Frontal cortex (tissue), 4 donors: ENCODE measurements around the gene PKP2. TPM values are rescaled to one million over a fixed set of nuclear protein-coding genes. Genes with fewer than 3 reads are reported as not detected.
"Not testable (repeated sequence)": the region's sequence is repeated elsewhere in the genome, so short reads cannot be mapped to it uniquely, and the experiment has no call there.

Source experiments
- DNase-seq, 2 donors: peaks; one replicate each; pipeline ENCODE4 v3.0.0; 2012; ENCODE audit warnings: low spot score in 2 of 2
- FAIRE-seq: peaks from 2 replicates; lab custom pipeline; 2012; peaks lifted over from hg19 to GRCh38; lab: Jason Lieb, UNC
- total RNA-seq: library from RNA; depleted of rRNA; stranded (reverse); fragments of >200 nt; gene quantifications from one replicate; pipeline ENCODE4 v1.2.3, GENCODE V29; 2014
- donor health status: control.
- donor health status: control.
- donor health status: control.

Gene PKP2
- total RNA-seq, 1 donor from 2014 or later = 7.3 TPM

DNA sequence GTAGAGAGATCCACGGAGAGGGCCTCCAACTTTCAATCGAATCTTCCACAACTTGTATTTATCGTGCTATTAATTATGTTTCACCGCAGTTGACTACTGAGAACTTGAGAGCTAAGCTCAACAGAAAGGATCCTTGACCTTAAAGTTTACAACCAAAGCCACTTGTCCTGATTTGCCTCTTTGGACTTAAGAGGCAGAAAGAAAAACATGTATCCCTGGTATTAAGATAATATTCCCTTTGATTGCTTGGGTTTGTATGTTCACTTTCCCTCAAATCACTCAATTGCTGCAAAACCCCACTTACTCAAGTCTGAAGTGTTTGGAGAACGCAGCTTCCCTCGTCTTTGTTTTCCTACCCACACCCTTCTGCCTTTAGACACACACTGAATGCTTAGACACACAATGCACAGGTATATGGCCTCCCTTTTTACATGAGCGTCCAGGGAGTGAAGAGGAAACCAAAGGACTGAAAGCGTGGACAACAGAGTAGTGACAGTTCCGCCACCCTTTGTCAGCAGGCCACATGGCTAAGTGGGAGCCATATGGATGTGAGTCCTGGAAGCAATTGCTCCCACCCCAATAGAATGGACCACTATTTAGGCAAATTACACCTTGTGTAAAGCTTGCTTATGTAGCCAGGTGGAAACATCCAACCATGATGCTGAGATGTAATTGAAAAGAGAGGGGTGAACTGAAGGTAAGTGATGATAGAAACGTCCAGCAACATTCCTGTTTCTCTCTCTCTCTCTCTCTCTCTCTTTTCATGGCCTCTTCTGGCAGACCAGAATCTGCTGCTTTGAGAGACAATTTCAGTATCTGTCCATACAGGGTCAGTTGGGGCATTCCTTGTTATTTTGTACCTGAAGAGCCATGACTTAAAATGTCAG lies 1.4 kb upstream of the PKP2 start:
- FAIRE-seq = no peak
- no peak for DNase-seq

DNA sequence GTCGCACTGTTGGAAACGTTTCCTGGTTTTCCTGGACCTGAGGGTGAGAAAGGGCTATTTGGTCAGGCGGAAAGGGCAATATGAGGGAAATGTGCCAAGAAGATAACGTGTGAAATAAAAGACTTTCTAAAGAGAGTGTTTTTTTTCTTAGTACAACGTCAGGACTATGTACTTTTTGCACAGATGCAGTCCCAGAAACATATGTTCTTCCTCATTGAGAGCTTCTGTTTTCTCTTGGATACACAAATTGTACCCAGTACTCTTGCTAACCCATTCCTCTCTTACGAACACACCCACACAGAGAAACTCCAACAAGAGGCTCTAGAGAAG lies 669 bp upstream of the PKP2 start:
- DNase-seq (no peak), FAIRE-seq (no peak)

DNA sequence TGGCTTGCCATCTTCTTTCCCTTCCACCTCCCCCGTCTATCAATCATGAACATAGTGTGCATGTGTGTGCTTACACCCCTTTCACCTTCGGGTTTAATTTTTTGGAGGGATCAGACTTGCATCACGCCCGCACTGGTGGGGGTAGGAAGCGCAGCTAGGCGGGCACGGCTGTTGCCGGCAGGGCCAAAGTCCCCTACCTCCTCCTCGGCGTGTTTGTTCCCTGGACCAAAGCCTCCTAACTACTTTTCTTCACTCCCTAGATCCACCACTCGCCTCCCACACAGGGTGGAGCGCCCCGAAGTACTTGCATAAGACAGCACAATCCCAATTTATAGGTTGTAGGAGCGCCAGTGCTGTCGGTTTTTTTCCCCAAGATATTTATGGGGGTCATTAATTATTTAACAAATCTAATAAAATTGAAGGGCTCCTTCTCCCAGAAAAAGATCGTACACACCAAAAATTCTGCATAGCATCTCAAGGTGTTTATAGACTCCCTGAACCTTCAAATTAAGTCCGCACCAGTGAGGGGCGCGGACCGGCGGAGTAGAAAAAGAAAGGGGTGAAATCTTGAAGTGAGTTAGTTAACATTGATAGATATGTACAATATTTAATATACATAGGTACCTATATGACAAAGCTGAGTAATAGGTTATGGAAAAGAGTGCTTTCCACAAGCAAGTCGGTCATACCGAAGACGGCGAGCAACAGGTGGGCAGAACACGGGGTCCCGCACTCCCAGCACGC lies 717 bp downstream of the PKP2 start:
- DNase-seq = no peak
- no peak for FAIRE-seq

DNA sequence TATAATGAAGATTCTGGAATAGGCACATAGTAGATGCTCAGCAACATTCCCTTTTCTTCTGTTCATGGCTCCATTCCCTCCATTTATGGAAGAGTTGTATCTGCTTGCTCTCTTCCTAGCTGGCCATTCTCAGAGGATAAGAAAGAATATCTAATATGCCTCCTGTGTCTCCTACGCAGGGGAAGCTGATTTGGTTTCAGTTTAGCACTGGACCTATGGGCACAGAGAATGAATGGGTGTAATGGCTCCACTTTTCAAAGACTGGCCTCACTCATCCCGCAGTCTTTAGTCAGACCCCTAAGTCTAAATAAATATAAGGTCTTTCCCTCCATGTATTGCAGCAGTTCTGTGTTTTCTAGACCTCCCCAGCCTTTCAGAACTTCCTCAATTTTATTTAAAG lies 2.0 kb downstream of the PKP2 start:
- FAIRE-seq = no peak

DNA sequence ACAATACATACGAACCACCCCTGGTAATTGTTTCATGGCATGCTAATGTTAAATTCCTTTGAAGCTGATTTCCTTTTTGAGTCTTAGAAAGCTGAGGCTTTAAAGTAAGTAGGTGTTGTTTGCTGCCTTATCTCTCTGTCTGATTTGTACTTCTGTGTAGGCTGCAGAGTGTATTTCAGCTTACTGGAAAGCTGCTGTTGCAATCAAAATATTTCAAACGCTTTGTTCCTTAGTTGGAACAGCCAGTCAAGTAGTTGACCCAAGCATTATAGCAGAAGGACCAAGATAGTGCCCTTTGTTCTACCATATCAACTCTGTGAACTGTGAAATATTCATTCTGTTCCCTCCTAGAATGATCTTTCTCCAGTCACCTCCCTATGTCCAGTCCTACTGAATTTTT lies 3.1 kb downstream of the PKP2 start:
- no peak for DNase-seq
- FAIRE-seq = no peak

More for the DNA sequence above, 2.0 kb downstream of the PKP2 start:
- no peak for DNase-seq

DNA sequence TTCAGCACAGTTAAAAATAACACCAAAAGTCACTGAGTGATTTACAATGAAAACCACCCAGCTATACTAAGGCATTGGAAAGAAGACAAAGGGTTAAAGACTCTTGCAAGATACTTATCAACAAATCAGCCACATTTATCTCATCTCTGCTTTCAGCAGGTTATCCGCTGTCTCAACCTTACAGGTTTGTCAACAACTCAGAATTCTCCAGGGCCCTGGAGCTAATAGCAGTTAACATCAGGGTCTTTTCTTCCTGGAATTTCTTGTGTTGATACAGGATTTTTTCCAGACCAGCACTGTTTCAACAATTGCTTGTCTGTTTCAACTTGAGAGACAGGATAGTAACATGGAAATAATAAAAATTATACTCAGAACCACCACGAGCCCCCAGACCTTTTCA lies 3.5 kb downstream of the PKP2 start:
- DNase-seq (no peak), FAIRE-seq (no peak)

DNA sequence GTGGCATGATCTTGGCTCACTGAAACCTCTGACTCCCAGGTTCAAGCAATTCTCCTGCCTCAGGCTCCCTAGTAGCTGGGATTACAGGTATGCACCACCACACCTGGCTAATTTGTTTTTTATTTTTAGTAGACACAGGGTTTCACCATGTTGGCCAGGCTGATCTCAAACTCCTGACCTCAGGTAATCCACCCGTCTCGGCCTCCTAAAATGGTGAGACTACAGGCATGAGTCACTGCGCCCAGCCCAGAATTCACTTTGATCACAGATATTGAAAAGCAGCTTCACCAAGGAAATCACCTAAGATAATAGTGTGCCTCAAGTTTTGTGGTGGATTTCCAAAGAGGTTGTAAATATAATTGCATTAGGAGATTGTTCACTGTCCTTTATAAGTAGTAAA lies 4.2 kb downstream of the PKP2 start:
- FAIRE-seq = not testable (repeated sequence)

DNA sequence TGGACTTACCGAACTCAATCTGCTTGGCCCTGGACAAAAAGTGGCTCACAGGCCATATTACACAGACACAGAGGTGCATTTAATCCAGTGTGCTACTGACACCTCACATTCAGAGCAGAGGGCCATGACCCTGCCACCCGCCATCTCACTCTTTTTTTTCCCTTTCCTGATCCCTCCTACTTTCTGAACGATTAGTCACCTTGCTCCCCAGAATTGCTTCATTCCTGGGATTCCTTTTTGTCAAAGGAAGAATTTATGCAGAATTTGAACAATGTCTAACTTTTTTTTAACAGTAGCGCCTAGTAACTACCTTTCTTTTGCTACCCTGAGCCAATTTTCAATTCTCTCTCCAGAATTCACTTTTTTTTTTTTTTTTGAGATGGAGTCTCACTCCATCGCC lies 4.6 kb downstream of the PKP2 start:
- DNase-seq = no peak
- FAIRE-seq = no peak

More for the DNA sequence above, 4.2 kb downstream of the PKP2 start:
- not testable (repeated sequence) for DNase-seq

DNA sequence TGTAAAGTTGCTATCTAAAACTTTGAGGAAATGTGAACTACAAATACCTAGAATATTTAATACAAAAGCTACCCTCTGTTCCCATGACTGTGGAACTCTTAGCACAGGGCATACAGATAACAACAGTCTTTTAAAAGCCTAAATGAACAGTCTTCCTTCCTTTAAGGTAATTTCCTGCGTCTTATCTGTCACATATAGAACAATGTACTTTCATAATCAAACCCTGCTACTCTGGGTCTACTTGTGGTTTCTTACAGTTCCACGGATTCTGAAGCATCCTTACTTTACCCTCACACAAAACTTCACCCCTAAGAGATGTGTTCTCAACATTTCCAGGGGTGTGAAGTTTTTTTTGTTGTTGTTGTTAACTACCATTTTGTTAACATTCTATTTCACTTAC lies 5.1 kb downstream of the PKP2 start:
- FAIRE-seq (no peak), DNase-seq (no peak)

DNA sequence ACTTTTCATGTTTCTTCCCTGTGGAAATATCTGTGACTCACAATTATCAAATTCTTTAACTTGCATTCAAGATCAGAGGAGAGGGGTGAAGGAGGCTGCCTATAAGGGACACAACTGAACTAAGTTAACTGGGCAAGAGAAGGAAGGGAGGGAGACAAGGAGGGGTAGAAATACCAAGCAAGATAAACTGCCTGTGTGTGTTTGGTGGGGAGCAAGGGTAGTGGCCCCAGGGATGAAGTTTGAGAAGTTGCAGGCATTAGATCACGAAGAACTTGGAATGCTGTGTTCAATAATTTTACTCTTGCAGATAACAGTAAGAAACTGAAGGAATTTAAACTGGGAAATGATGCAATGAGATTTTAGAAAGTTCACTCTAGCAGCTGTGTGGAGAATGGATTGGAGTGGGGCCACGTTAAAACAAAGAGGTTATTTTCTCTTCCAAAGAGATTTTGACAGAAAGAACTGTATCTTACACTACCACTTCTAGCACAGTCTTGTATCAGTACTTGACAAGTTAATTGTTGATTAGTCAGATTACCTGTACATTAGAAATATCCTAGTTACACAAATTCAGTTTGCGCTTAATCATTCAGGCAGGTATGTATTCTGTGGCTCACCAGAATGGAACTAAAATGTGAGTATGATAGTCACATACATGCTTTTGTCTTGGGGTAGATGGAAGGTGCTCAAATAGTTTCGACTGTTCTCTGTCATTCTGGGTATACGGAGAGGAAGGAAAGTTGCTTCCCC lies 7.4 kb downstream of the PKP2 start:
- FAIRE-seq (no peak), DNase-seq (no peak)

DNA sequence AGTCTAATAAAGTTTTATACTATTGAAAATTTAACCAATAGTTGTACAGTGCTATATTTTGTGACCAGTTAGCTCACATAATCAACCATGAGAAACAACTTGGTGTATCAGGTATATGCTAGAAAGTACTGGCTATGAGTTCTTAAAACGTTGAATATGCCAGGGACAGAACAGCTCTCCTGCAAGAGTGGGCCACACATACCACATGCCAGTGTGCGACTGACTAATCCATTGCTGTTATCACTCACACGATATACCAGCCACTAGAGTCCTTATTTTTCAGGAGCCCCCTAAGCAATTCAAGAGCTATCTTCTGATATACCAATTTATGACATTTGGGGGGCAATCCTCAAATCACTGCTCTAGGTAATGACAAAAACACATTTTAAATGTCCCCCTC lies 9.5 kb downstream of the PKP2 start:
- FAIRE-seq (no peak), DNase-seq (no peak)

DNA sequence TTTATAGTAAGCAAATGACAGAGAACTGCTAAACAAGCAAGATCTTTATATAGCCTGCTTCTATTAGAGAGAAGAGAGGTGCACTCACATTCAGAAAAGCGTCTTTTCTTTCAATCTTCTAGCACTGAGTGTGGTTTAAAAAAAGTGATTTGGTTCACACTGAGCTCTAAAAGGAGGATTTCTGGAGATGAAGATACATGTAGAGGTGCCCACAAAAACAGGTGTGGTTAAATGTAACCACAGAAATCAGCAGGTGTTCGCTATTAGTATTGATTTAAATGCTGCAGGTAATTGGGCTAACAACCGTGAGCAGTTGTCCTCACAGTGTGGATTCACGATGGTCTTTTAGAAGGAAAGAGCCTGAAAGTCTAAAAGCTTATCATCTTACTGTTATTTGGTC lies 10.7 kb downstream of the PKP2 start:
- no peak for DNase-seq
- FAIRE-seq = no peak

DNA sequence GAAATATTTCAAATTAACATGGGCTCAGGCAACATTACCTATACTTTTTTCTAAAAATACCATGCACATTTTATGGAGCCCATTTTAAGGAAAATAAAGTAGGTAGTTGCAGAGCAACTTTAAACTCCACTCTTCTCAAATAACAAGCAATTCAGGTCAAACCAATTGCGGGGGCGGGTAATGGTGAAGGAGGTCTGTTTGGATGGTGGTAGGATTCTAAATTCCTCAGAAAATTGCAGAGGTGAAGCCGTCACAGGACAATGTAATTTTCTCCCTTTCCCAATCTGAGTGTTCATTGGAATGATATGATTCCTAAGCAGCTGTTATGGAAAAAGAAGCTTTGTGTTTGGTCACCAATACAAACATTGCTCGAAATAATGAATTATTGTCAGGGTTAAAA lies 11.6 kb downstream of the PKP2 start:
- DNase-seq = no peak
- FAIRE-seq = no peak

DNA sequence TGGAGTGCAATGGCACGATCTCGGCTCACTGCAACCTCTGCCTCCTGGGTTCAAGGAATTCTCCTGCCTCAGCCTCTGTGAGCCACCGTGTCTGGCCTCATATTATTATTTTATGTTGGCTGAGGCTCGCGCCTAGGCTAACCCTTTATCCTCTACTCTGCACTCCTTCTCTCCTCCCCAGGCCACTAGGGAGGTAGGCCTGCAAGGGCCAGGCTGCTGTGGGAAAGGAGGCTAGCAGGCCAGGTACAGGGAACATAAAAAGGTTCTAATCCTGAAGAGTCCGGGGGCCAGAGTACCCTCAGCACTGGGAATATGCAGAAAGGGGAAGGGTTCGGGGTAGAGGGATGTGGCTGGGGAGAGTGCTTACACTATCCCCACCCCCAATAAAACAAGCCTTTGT lies 14.9 kb downstream of the PKP2 start:
- FAIRE-seq (no peak), DNase-seq (no peak)

DNA sequence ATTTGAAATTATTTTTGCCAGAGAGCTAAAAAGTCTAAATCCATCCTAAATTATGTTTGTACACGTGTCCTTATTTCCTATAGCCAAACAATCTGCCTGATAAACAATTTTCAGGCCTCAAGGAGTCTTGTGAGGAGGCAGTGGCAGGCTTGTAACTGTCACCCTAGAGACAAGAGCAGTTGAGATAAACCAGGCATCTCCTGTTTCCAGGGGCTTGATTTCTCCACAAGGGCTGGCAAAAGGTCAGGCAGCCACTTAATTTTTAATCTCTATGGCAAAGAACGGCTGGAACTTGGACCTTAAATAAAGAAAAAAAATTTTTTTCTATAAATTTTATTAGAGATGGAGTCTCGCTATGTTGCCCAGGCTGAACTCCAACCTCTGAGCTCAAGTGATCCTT lies 15.5 kb downstream of the PKP2 start:
- no peak for FAIRE-seq
- DNase-seq = no peak

DNA sequence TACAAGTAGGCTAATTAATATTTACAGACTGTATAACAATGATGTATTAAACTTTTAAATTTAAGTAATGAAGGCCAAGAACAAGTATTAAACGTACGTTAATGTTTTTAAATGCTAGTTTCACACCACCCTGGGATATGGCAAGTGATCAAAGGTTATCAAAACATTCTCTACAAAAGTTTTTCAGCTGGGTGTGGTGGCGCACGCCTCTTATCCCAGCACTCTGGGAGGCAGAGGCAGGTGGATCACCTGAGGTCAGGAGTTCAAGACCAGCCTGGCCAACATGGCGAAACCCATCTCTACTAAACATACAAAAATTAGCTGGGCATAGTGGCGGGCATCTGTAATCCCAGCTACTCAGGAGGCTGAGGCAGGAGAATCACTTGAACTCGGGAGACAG lies 17.5 kb downstream of the PKP2 start:
- not testable (repeated sequence) for FAIRE-seq, DNase-seq

DNA sequence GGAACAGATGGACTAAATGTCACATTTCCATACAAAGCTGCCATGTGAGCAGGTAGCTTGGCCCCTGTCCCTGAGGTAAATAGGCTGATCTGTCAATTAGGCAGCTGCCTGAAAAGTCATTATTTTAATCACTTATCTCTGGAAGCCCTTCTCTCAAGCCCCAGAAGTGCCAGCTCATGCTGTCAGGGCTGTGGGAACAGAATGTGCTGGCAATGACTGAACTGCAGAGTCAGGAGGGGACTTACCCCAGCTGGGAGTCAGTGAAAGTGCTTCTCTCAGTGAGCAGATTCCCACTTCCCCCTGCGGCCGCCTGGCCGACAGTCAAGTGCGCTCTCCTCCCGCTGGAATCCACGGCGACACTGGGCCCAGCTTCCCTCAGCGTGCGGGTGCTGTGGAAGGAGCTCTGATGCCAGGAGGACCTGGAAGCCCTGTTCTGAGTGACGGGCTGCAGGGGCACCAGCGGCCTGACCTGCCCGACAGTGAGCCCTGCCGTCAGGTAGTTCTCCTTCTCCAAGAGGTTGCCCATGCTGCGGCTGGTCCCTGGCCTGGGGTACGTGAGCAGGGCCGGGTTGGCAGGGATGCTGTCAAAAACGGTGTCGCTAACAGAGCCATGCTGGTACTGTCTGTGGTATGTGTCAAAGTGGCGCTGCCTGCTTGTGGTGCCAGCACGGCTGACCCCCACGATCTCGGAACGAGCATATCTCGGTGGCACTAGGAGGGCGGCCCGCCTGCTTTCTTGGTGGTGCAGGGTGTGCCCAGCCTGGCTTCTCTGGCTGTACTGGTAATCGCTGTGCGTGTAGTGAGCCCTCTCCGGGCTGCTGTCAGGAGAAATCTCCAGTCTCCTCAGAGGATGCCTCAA lies 18.7 kb downstream of the PKP2 start:
- FAIRE-seq (no peak), DNase-seq (no peak)

DNA sequence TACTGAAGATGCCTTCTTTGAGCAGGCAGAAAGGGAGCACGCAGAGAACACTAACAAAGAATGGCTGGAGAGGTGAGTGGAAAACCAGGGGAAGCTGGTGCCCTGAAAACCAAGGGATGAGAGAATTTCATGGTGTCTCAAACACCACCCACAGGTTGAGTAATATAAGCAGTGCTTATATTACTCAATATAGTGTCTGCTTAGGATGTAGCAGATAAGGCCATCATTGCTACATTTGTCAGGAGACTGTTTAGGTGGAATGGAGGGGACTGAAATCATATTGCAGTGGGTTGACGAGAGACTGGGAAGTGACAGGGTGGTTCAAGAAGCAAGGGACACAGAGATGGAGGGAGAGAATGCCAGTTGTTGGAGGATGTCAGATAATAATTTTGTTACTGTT lies 20.6 kb downstream of the PKP2 start:
- DNase-seq (no peak), FAIRE-seq (no peak)

DNA sequence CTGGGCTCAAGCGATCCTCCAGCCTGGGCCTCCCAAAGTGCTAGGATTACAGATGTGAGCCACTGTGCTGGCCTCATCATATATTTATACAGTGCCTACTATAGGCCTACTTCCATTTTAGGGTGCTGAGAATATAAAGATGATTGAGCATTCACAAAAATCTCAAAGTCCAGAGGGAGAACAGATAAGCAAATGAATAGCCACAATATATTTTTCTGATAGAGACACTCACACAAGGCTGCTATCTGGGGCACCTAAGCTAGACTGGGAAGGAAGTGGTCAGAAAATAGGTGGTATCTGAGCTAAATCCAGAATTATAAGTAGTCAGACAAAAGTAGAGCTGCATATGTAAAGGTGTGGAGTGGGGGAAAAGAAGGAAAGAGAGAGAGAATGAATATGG lies 21.6 kb downstream of the PKP2 start:
- FAIRE-seq = no peak
- DNase-seq = no peak

DNA sequence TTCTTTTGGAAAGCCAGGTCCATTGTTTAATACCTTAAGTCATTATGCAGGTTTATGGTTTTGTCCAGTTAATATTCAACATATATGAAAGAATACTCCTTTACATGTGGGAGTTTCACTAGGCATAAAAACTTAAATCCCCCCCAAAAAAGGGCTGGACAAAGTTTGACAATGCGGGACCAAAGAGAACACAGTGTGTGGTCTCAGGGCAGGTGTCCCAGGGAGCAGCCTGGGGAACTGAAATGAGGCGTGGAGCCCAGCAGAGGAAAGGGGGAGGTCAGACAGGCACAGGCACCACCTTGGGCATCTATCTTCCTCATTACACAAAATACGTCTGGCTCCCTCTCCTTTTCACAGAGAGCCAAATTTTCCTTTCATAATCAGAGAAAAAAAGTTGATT lies 22.5 kb downstream of the PKP2 start:
- FAIRE-seq (no peak), DNase-seq (no peak)
